ENCODE data around the gene FUT7. TPM values are rescaled to one million over a fixed set of nuclear protein-coding genes. Genes with fewer than 3 reads are reported as not detected.

Gene FUT7
- total and polyA plus RNA-seq, 2 of the 8 experiments (the other 6 are each of a cell fraction or from before 2014, with no cell fraction given), result not detected

GRCh38 chr9:137051145-137051724, 19.3 kb upstream of the FUT7 start (continued):
- TF ChIP-seq CHD7 (IDR thresholded peaks at IDR 0.05; ENCODE audit: insufficient replicate concordance, low read length) (no peak), E2F6 (IDR thresholded peaks at IDR 0.05) (no peak), TAF1 (IDR thresholded peaks at IDR 0.05; ENCODE audit: low read depth, low read length) (no peak), JUND (IDR thresholded peaks at IDR 0.05; ENCODE audit: low read length) (no peak), RFX5 (IDR thresholded peaks at IDR 0.05; ENCODE audit: borderline replicate concordance, low read depth, low read length) (no peak), FOSL1 (IDR thresholded peaks at IDR 0.05; ENCODE audit: insufficient read depth, low read depth, low read length) (no peak), JUN (IDR thresholded peaks at IDR 0.05; ENCODE audit: low read depth, low read length) (no peak), MAX (IDR thresholded peaks at IDR 0.05) (no peak), KDM4A (IDR thresholded peaks at IDR 0.05; ENCODE audit: low read depth, low read length, severe bottlenecking) (no peak), ZNF274 (IDR thresholded peaks at IDR 0.05; ENCODE audit: borderline replicate concordance, extremely low read depth, low read length) (no peak)
